HEK293 (cell line): ENCODE measurements around the gene LUZP4.

ENCODE experiments used
- KLF16 ChIP-seq: fragments of 450-650 bp; formaldehyde crosslinking; IDR thresholded peaks from 2 replicates; pipeline ENCODE4 v1.5.1; 2017; ENCODE audit warnings: missing biosample characterization, missing genetic modification characterization
- ZNF221 ChIP-seq: fragments of 450-650 bp; formaldehyde crosslinking; IDR thresholded peaks from 2 replicates; pipeline ENCODE4 v1.5.1; 2017; ENCODE audit warnings: missing biosample characterization, missing genetic modification characterization, borderline replicate concordance
- ZNF596 ChIP-seq: fragments of 450-650 bp; IDR thresholded peaks from 2 replicates; pipeline ENCODE4 v1.5.0; 2018; ENCODE audit warnings: missing biosample characterization, mild to moderate bottlenecking, missing genetic modification characterization, moderate library complexity
- ZNF747 ChIP-seq: fragments of 450-650 bp; formaldehyde crosslinking; IDR thresholded peaks from 2 replicates; pipeline ENCODE4 v1.5.1; 2016; ENCODE audit warnings: missing biosample characterization, missing genetic modification characterization
- TF ChIP-seq, protein P1 (sequence below): fragments of 450-650 bp; formaldehyde crosslinking; IDR thresholded peaks from 2 replicates; pipeline ENCODE4 v1.5.1; 2016; ENCODE audit warnings: missing biosample characterization, missing genetic modification characterization, low read depth
- TF ChIP-seq, protein P2 (sequence below): fragments of 450-650 bp; formaldehyde crosslinking; IDR thresholded peaks from 2 replicates; pipeline ENCODE4 v1.5.1; 2016; ENCODE audit warnings: missing biosample characterization, missing genetic modification characterization
- TF ChIP-seq, protein P3 (sequence below): fragments of 450-650 bp; formaldehyde crosslinking; IDR thresholded peaks from 2 replicates; pipeline ENCODE4 v1.5.1; 2017; ENCODE audit warnings: missing biosample characterization, missing genetic modification characterization
- TF ChIP-seq, protein P4 (sequence below): fragments of 450-650 bp; formaldehyde crosslinking; IDR thresholded peaks from 2 replicates; pipeline ENCODE4 v1.5.1; 2016; ENCODE audit warnings: missing biosample characterization, missing genetic modification characterization

DNA sequence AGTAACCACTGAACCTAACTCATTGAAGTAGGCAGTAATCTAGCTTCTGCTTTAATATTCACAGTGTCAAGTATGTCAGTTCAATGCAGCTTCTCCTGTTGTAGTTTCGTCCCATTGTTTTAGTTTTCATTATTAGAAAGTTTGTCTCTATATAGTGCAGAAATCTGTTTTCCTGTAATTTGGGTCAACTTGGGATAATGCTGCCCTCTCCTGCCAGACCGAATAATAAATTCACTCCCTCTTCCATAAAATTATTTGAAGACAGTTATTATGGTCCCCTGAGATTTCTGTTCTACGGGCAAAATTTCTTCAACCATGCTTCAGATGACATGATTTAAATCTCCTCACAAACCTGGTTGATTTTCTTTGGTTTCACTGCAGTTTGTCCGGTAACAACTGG, 4.6 kb upstream of the LUZP4 start:
- TF ChIP-seq, protein P1, sequence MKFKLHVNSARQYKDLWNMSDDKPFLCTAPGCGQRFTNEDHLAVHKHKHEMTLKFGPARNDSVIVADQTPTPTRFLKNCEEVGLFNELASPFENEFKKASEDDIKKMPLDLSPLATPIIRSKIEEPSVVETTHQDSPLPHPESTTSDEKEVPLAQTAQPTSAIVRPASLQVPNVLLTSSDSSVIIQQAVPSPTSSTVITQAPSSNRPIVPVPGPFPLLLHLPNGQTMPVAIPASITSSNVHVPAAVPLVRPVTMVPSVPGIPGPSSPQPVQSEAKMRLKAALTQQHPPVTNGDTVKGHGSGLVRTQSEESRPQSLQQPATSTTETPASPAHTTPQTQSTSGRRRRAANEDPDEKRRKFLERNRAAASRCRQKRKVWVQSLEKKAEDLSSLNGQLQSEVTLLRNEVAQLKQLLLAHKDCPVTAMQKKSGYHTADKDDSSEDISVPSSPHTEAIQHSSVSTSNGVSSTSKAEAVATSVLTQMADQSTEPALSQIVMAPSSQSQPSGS (tag by site-specific recombination), result no peak
- TF ChIP-seq, protein P2, sequence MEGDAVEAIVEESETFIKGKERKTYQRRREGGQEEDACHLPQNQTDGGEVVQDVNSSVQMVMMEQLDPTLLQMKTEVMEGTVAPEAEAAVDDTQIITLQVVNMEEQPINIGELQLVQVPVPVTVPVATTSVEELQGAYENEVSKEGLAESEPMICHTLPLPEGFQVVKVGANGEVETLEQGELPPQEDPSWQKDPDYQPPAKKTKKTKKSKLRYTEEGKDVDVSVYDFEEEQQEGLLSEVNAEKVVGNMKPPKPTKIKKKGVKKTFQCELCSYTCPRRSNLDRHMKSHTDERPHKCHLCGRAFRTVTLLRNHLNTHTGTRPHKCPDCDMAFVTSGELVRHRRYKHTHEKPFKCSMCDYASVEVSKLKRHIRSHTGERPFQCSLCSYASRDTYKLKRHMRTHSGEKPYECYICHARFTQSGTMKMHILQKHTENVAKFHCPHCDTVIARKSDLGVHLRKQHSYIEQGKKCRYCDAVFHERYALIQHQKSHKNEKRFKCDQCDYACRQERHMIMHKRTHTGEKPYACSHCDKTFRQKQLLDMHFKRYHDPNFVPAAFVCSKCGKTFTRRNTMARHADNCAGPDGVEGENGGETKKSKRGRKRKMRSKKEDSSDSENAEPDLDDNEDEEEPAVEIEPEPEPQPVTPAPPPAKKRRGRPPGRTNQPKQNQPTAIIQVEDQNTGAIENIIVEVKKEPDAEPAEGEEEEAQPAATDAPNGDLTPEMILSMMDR (tag by site-specific recombination), result no peak
- no peak for TF ChIP-seq KLF16 (tag by site-specific recombination)
- TF ChIP-seq, protein P3, sequence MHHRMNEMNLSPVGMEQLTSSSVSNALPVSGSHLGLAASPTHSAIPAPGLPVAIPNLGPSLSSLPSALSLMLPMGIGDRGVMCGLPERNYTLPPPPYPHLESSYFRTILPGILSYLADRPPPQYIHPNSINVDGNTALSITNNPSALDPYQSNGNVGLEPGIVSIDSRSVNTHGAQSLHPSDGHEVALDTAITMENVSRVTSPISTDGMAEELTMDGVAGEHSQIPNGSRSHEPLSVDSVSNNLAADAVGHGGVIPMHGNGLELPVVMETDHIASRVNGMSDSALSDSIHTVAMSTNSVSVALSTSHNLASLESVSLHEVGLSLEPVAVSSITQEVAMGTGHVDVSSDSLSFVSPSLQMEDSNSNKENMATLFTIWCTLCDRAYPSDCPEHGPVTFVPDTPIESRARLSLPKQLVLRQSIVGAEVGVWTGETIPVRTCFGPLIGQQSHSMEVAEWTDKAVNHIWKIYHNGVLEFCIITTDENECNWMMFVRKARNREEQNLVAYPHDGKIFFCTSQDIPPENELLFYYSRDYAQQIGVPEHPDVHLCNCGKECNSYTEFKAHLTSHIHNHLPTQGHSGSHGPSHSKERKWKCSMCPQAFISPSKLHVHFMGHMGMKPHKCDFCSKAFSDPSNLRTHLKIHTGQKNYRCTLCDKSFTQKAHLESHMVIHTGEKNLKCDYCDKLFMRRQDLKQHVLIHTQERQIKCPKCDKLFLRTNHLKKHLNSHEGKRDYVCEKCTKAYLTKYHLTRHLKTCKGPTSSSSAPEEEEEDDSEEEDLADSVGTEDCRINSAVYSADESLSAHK (tag by site-specific recombination), result no peak
- TF ChIP-seq ZNF747 (tag by site-specific recombination), result no peak
- no peak for TF ChIP-seq ZNF596 (tag by site-specific recombination)
- TF ChIP-seq, protein P4, sequence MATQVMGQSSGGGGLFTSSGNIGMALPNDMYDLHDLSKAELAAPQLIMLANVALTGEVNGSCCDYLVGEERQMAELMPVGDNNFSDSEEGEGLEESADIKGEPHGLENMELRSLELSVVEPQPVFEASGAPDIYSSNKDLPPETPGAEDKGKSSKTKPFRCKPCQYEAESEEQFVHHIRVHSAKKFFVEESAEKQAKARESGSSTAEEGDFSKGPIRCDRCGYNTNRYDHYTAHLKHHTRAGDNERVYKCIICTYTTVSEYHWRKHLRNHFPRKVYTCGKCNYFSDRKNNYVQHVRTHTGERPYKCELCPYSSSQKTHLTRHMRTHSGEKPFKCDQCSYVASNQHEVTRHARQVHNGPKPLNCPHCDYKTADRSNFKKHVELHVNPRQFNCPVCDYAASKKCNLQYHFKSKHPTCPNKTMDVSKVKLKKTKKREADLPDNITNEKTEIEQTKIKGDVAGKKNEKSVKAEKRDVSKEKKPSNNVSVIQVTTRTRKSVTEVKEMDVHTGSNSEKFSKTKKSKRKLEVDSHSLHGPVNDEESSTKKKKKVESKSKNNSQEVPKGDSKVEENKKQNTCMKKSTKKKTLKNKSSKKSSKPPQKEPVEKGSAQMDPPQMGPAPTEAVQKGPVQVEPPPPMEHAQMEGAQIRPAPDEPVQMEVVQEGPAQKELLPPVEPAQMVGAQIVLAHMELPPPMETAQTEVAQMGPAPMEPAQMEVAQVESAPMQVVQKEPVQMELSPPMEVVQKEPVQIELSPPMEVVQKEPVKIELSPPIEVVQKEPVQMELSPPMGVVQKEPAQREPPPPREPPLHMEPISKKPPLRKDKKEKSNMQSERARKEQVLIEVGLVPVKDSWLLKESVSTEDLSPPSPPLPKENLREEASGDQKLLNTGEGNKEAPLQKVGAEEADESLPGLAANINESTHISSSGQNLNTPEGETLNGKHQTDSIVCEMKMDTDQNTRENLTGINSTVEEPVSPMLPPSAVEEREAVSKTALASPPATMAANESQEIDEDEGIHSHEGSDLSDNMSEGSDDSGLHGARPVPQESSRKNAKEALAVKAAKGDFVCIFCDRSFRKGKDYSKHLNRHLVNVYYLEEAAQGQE (tag by site-specific recombination), result no peak
- TF ChIP-seq ZNF221 (tag by site-specific recombination), result no peak
